Adrenal gland (tissue), 12 donors: Measurements from ENCODE around the gene FFAR2. TPM values are rescaled to one million over a fixed set of nuclear protein-coding genes. Genes with fewer than 3 reads are reported as not detected.
A peak's percentile ranks its signal among the peaks of the same experiment; 100 is the strongest.

Source experiments
- DNase-seq, 7 donors: peaks; one replicate each; pipeline ENCODE4 v3.0.0-alpha.2; 2019 to 2020
- H3K27ac ChIP-seq, 5 donors: fragments of 200-600 bp; sonication (generic) in 4 of 5; 1 replicate in 3 of 5; 2 replicates in 2 of 5; pipeline versions ENCODE4 v1.5.1 to v1.8.0; 2016 to 2020; ENCODE audit warnings: mild to moderate bottlenecking in 1 of 5
- H3K27me3 ChIP-seq: fragments of 200-600 bp; 2 replicates; pipeline ENCODE4 v1.8.0; 2021
- H3K36me3 ChIP-seq, 2 donors: fragments of 200-600 bp; replicated peaks in 1 of 2; 1 replicate in 1 of 2; 2 replicates in 1 of 2; pipeline versions ENCODE4 v1.5.1 to v1.8.0; 2018 to 2022
- H3K4me1 ChIP-seq, 2 donors: fragments of 200-600 bp; replicated peaks in 1 of 2; 1 replicate in 1 of 2; 2 replicates in 1 of 2; pipeline versions ENCODE4 v1.5.1 to v1.8.0; 2018 to 2021
- H3K4me3 ChIP-seq, 4 donors: fragments of 200-600 bp; sonication (generic) in 3 of 4; one replicate each; pipeline ENCODE4 v1.5.1; 2016 to 2018
- H3K9me3 ChIP-seq, 3 donors: fragments of 200-600 bp; sonication (generic) in 1 of 3; replicated peaks in 1 of 3; 1 replicate in 2 of 3; 2 replicates in 1 of 3; pipeline versions ENCODE4 v1.5.1 to v1.8.0; 2016 to 2021
- POLR2A ChIP-seq, 2 donors: fragments of 450-650 bp; IDR thresholded peaks; one replicate each; pipeline ENCODE4 v1.6.1; 2017; ENCODE audit warnings: antibody characterized with exemption in 2 of 2, mild to moderate bottlenecking in 2 of 2, moderate library complexity in 1 of 2
- WGBS, 4 donors: extraction: QIAGEN DNeasy Blood & Tissue Kit in 2 of 4; methylation state at CpG; one replicate each; pipeline versions ENCODE4 v1.1.5 to v1.1.7; 2013 to 2017; 5-methylcytosine and 5-hydroxymethylcytosine counted together
- intact Hi-C, 2 donors: fragments of 100-400 bp; cut with DNase I; formaldehyde crosslinking; loops; one replicate each; pipeline versions ENCODE4 v1.14.1 to v1.15.0; 2022 to 2023
- polyA plus RNA-seq, 3 donors: library from polyadenylated mRNA; stranded (reverse); fragments of 200-250 nt in 2 of 3; fragments of 350-450 nt in 1 of 3; fragmentation: Illumina TruSeq in 1 of 3; extraction: RNeasy Lipid Tissue Mini Kit (QIAGEN cat#74804) in 1 of 3; gene quantifications; one replicate each; pipeline ENCODE4 v1.2.3, GENCODE V29; 2013 to 2014
- total RNA-seq, 9 donors: library from RNA; depleted of rRNA in 4 of 9; stranded (reverse); fragments of >200 nt in 4 of 9; fragments of 120-200 nt in 1 of 9; fragmentation: NEBNext Ultra II Directional in 1 of 9; extraction: Animal tissue kit (Norgen Biotek cat#: 25700) in 1 of 9; gene quantifications; one replicate each; pipeline versions ENCODE4 v1.1.0 to v1.2.4, GENCODE V29; 2013 to 2023
- TF ChIP-seq, protein P1 (sequence below), 6 experiments: fragments of 450-650 bp in 4 of 6; fragments of 200-600 bp in 2 of 6; sonication (generic) in 1 of 6; IDR thresholded peaks; 1 replicate in 5 of 6; 2 replicates in 1 of 6; pipeline versions ENCODE4 v1.5.1 to v1.8.0; 2016 to 2021; ENCODE audit warnings: antibody characterized with exemption in 6 of 6, mild to moderate bottlenecking in 2 of 6, moderate library complexity in 1 of 6
- donor health status: healthy with polysubstance abuse.
- donor health status: Bipolar disorder and iron deficiency.
- donor health status: DM: yes; HTN: yes; CAD: no.
- donor health status: DM: no; HTN: no; CAD: no.
- donor health status: DM: no; HTN: no; CAD: no.
- donor health status: DM: yes; HTN: yes; CAD: no.

FFAR2 gene
- total and polyA plus RNA-seq, 12 donors = 0.11 to 0.88 (median 0.37) TPM; not detected in 6

DNA sequence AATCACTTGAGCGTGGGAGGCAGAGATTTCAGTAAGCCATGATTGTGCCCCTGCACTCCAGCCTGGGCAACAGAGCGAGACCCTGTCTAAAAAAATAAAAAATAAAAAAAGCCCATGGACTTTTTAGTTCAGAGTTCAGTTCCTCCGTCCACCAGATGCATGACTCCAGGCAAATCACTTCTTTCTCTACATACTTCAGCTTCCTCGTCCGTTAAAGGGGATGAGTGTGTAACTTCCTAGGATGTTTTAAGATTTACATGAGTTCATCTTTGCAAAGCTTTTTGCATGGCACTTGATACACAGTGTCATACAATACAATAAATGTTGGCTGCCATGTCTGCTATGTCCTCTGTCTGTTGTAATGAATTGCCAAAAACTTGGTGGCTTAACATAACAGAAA is 10.0 kb upstream of the FFAR2 start:
- 73 to 86% (median 80%) methylated on average over 5 of the region's 5 CpGs for WGBS, 4 donors
- Histone ChIP-seq H3K4me1 (peaks cover 11 to 39% of the 10 kb centered on the region in 2 donors), H3K27me3 (no peaks in the 10 kb centered on the region), H3K36me3 (no peaks in the 10 kb centered on the region), H3K9me3 (no peaks in the 10 kb centered on the region), H3K4me3 (no peak overlapping the region), H3K27ac (no peak overlapping the region)
- intact Hi-C loops = no loop called here
- no peak for DNase-seq
- no peak for TF ChIP-seq POLR2A (IDR thresholded peaks at IDR 0.05)
- TF ChIP-seq, protein P1, sequence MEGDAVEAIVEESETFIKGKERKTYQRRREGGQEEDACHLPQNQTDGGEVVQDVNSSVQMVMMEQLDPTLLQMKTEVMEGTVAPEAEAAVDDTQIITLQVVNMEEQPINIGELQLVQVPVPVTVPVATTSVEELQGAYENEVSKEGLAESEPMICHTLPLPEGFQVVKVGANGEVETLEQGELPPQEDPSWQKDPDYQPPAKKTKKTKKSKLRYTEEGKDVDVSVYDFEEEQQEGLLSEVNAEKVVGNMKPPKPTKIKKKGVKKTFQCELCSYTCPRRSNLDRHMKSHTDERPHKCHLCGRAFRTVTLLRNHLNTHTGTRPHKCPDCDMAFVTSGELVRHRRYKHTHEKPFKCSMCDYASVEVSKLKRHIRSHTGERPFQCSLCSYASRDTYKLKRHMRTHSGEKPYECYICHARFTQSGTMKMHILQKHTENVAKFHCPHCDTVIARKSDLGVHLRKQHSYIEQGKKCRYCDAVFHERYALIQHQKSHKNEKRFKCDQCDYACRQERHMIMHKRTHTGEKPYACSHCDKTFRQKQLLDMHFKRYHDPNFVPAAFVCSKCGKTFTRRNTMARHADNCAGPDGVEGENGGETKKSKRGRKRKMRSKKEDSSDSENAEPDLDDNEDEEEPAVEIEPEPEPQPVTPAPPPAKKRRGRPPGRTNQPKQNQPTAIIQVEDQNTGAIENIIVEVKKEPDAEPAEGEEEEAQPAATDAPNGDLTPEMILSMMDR (IDR thresholded peaks at IDR 0.05) = no peak

DNA sequence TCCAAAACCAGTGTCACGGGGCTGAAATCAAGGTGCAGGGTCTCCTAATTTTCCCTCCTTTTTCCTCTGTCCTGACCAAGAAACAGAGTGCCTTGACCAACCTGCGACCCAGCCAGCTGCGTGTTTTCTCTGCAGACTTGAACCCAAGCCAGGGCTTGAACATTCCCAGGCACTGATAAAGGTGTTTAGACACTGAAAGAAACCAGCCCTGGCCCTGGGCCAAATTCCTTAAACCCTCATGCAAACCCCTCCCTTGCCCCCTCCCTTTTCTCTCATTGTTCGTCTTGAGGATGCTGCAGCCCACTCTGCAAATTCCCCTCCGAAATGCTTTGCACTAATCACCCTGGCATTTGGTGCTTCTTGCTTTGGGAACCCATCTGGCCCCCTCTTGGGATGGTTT is 9.5 kb upstream of the FFAR2 start:
- peaks cover 11 to 39% of the 10 kb centered on the region in 2 donors for H3K4me1 ChIP-seq
- H3K9me3 ChIP-seq = no peaks in the 10 kb centered on the region
- H3K27me3 ChIP-seq = no peaks in the 10 kb centered on the region
- WGBS, 4 donors = 72 to 73% (median 72%) methylated on average over 5 of the region's 5 CpGs
- no peak for DNase-seq
- H3K4me3 ChIP-seq = no peak overlapping the region
- no peaks in the 10 kb centered on the region for H3K36me3 ChIP-seq
- no peak overlapping the region for H3K27ac ChIP-seq
- no peak for TF ChIP-seq POLR2A (IDR thresholded peaks at IDR 0.05)
- TF ChIP-seq, protein P1 (IDR thresholded peaks at IDR 0.05) = no peak
- intact Hi-C loops = no loop called here

DNA sequence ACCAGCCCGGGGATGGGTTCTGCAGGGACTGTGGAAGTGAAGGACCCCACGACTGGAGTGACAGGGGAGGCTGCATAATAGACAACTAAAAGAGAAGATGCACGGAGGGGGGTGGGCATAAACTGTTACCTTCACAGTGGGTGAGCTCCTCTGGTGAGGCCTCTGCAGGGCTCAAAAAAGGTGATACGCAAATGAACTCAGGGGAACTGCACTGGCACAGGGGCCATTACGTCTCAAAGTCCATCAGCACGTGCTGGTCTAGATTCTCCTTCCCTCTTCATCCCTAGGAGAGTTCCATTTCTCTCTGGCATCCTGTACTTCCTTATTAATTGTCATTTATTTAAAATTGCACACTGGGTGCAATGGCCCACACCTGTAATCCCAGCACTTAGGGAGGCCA is 8.1 kb upstream of the FFAR2 start:
- no peak overlapping the region for H3K27ac ChIP-seq
- no peaks in the 10 kb centered on the region for H3K9me3 ChIP-seq

DNA sequence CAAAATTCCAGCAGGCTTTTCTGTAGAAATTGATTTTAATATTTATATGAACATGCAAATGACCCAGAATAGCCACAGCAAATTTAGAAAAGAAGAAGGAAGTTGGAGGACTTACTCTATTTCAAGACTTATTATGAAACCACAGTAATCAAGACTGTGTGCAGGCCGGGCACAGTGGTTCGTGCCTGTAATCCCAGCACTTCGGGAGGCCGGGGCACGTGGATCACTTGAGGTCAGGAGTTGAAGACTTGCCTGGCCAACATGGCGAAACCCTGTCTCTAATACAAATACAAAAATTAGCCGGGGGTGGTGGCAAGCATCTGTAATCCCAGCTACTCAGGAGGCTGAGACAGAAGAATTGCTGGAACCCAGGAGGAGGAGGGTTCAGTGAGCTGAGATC is 6.0 kb upstream of the FFAR2 start:
- 66 to 84% (median 79%) methylated on average over 7 of the region's 7 CpGs for WGBS, 4 donors
- DNase-seq = peak in 6 of 7 donors; percentile 30 to 72 (median 54)
- Histone ChIP-seq H3K36me3 (no peaks in the 10 kb centered on the region), H3K9me3 (no peaks in the 10 kb centered on the region), H3K27ac (no peak overlapping the region), H3K4me1 (peaks cover 2 to 12% of the 10 kb centered on the region in 2 donors), H3K4me3 (no peak overlapping the region), H3K27me3 (no peaks in the 10 kb centered on the region)
- intact Hi-C loops = no loop called here
- no peak for TF ChIP-seq POLR2A (IDR thresholded peaks at IDR 0.05)
- TF ChIP-seq, protein P1 (IDR thresholded peaks at IDR 0.05) = no peak

More for the DNA sequence above, 8.1 kb upstream of the FFAR2 start:
- Histone ChIP-seq H3K4me1 (peaks cover 11 to 30% of the 10 kb centered on the region in 2 donors), H3K4me3 (no peak overlapping the region), H3K27me3 (no peaks in the 10 kb centered on the region), H3K36me3 (no peaks in the 10 kb centered on the region)
- TF ChIP-seq, protein P1 (IDR thresholded peaks at IDR 0.05) = no peak
- TF ChIP-seq POLR2A (IDR thresholded peaks at IDR 0.05) = no peak
- DNase-seq = no peak
- WGBS, 4 donors = 78 to 89% (median 86%) methylated on average over 6 of the region's 6 CpGs
- intact Hi-C loops = no loop called here
